GM12878 (cell line): ENCODE data around the gene TDP1. TPM values are rescaled to one million over a fixed set of nuclear protein-coding genes. Genes with fewer than 3 reads are reported as not detected.

Source experiments
- ATAC-seq: fragments of 200-7000 bp; cut with Tn5 transposase; 3 replicates; pipeline ENCODE4 v1.9.1; 2020; ENCODE audit warnings: mild to moderate bottlenecking, moderate library complexity
- BruUV-seq: library from RNA; stranded (reverse); fragments of 400-500 nt; replicated peaks from 2 replicates; lab custom pipeline; 2021; lab: Mats Ljungman, UMichigan
- CTCF ChIA-PET: fragments of 300-600 bp; sonication (Branson Sonifier 250); formaldehyde crosslinking; extraction: SDS; loops from one replicate; lab custom pipeline; 2021; ENCODE audit warnings: inconsistent platforms; lab: Yijun Ruan, JAX
- POLR2A ChIA-PET: fragments of 350-600 bp; formaldehyde crosslinking; extraction: SDS; loops from one replicate; lab custom pipeline; 2021; ENCODE audit warnings: inconsistent platforms; lab: Charles Lee
- RAD21 ChIA-PET: fragments of 300-600 bp; sonication (Branson Sonifier 250); formaldehyde crosslinking; loops from one replicate; lab custom pipeline; 2023; ENCODE audit warnings: antibody characterized with exemption; ENCODE audit not compliant: unreplicated experiment; lab: Charles Lee
- SMC1A ChIA-PET: fragments of 300-600 bp; sonication (Branson Sonifier 250); formaldehyde crosslinking; loops from one replicate; lab custom pipeline; 2023; ENCODE audit not compliant: unreplicated experiment, uncharacterized antibody; lab: Charles Lee
- DNase-seq: peaks from one replicate; pipeline ENCODE4 v3.0.0-alpha.2; 2011; ENCODE audit warnings: low read depth, low spot score
- FAIRE-seq: peaks from 3 replicates; lab custom pipeline; 2011; peaks lifted over from hg19 to GRCh38; lab: Jason Lieb, UNC
- H2AFZ ChIP-seq: 2 replicates; pipeline ENCODE4 v1.6.0; 2011; ENCODE audit warnings: low read depth, low read length, control low read depth; ENCODE audit not compliant: control insufficient read depth
- H3K27ac ChIP-seq: 2 replicates; pipeline ENCODE4 v1.5.1; 2011; ENCODE audit warnings: control low read depth; ENCODE audit not compliant: control insufficient read depth, insufficient read depth
- H3K27me3 ChIP-seq, 2 experiments: replicated peaks in 1 of 2; 2 replicates each; pipeline versions ENCODE4 v1.6.0 to v1.6.1; 2011; ENCODE audit warnings: low read length in 1 of 2; ENCODE audit not compliant: control insufficient read depth in 2 of 2, insufficient read depth in 2 of 2
- H3K36me3 ChIP-seq, 2 experiments: 2 replicates each; pipeline ENCODE4 v1.5.1; 2011; ENCODE audit warnings: low read length in 1 of 2; ENCODE audit not compliant: control insufficient read depth in 2 of 2, insufficient read depth in 2 of 2
- H3K4me1 ChIP-seq: 2 replicates; pipeline ENCODE4 v1.6.1; 2011; ENCODE audit warnings: mild to moderate bottlenecking, low read length, moderate library complexity, mixed read lengths; ENCODE audit not compliant: control insufficient read depth, insufficient read depth
- H3K4me2 ChIP-seq: 2 replicates; pipeline ENCODE4 v1.6.0; 2011; ENCODE audit warnings: control low read depth; ENCODE audit not compliant: control insufficient read depth, insufficient read depth
- H3K4me3 ChIP-seq: fragments of 200-600 bp; sonication (generic); 2 replicates; pipeline ENCODE4 v1.5.1; 2016
- H3K79me2 ChIP-seq: 2 replicates; pipeline ENCODE4 v1.6.0; 2011; ENCODE audit warnings: low read length; ENCODE audit not compliant: control insufficient read depth, insufficient read depth
- H3K9ac ChIP-seq: 2 replicates; pipeline ENCODE4 v1.8.0; 2011; ENCODE audit warnings: low read length, control low read depth, mixed read lengths; ENCODE audit not compliant: control insufficient read depth, insufficient read depth
- H3K9me3 ChIP-seq: replicated peaks from 3 replicates; pipeline ENCODE4 v1.5.1; 2011; ENCODE audit warnings: mild to moderate bottlenecking, low read length; ENCODE audit not compliant: control insufficient read depth, insufficient read depth
- H4K20me1 ChIP-seq: 2 replicates; pipeline ENCODE4 v1.6.0; 2011; ENCODE audit not compliant: control insufficient read depth, insufficient read depth
- ATF7 ChIP-seq: fragments of 450-650 bp; IDR thresholded peaks from 2 replicates; pipeline ENCODE4 v1.6.1; 2016; ENCODE audit warnings: low read depth, mild to moderate bottlenecking
- BRCA1 ChIP-seq: IDR thresholded peaks from 2 replicates; pipeline ENCODE4 v1.6.1; 2011; ENCODE audit warnings: low read depth, low read length, improper control_type of control experiment
- ELK1 ChIP-seq: IDR thresholded peaks from 2 replicates; pipeline ENCODE4 v1.6.1; 2012; ENCODE audit warnings: low read depth, low read length, improper control_type of control experiment
- IKZF2 ChIP-seq, 2 experiments: fragments of 450-650 bp; IDR thresholded peaks; 2 replicates each; pipeline ENCODE4 v1.6.1; 2017; ENCODE audit warnings: mild to moderate bottlenecking in 2 of 2, moderate library complexity in 2 of 2
- LARP7 ChIP-seq: fragments of 450-650 bp; IDR thresholded peaks from 2 replicates; pipeline ENCODE4 v1.6.1; 2017; ENCODE audit warnings: mild to moderate bottlenecking
- MAX ChIP-seq: IDR thresholded peaks from 2 replicates; pipeline ENCODE4 v1.6.1; 2012; ENCODE audit warnings: low read depth, low read length, improper control_type of control experiment
- NRF1 ChIP-seq: conservative IDR thresholded peaks from 2 replicates; pipeline ENCODE4 v1.6.1; 2011; ENCODE audit warnings: mild to moderate bottlenecking, low read depth, low read length, improper control_type of control experiment
- PML ChIP-seq: IDR thresholded peaks from 2 replicates; pipeline ENCODE4 v1.6.1; 2012; ENCODE audit warnings: low read length, inconsistent platforms
- PRDM15 ChIP-seq: fragments of 450-650 bp; formaldehyde crosslinking; IDR thresholded peaks from 2 replicates; pipeline ENCODE4 v1.4.0; 2020; ENCODE audit warnings: mild to moderate bottlenecking, moderate library complexity
- RUNX3 ChIP-seq: IDR thresholded peaks from 2 replicates; pipeline ENCODE4 v1.6.1; 2012; ENCODE audit warnings: low read length, inconsistent platforms
- SMC3 ChIP-seq: IDR thresholded peaks from 2 replicates; pipeline ENCODE4 v1.6.1; 2011; ENCODE audit warnings: low read length, improper control_type of control experiment, borderline replicate concordance
- SP1 ChIP-seq: IDR thresholded peaks from one replicate; pipeline ENCODE4 v1.6.1; 2011; ENCODE audit warnings: low read depth, low read length
- SUPT20H ChIP-seq: IDR thresholded peaks from 2 replicates; pipeline ENCODE4 v1.6.1; 2011; ENCODE audit warnings: low read depth, mild to moderate bottlenecking, low read length, moderate library complexity, borderline replicate concordance; ENCODE audit not compliant: control insufficient read depth
- ZZZ3 ChIP-seq: IDR thresholded peaks from 2 replicates; pipeline ENCODE4 v1.6.1; 2011; ENCODE audit warnings: low read depth; ENCODE audit not compliant: control insufficient read depth, insufficient read length
- WGBS: methylation state at CpG from one replicate; pipeline ENCODE4 v1.1.6; 2016; ENCODE audit warnings: low lambda C conversion rate; ENCODE audit not compliant: insufficient replicate concordance, insufficient coverage; ENCODE audit errors: missing lambda C conversion rate; 5-methylcytosine and 5-hydroxymethylcytosine counted together
- in situ Hi-C: fragments of 300-500 bp; cut with MboI; formaldehyde crosslinking; loops from 9 replicates; pipeline ENCODE4 v1.14.3; 2018; ENCODE audit warnings: mixed read lengths
- intact Hi-C: fragments of 100-400 bp; cut with micrococcal nuclease; formaldehyde crosslinking; loops from one replicate; pipeline ENCODE4 v1.14.2; 2022; ENCODE audit not compliant: unreplicated experiment
- polyA plus RNA-seq, 11 experiments: library from polyadenylated mRNA; depleted of rRNA in 4 of 11; unstranded in 6 of 11; stranded (reverse) in 5 of 11; fragments of >200 nt; fragmentation: Nextera tagmentation in 4 of 11; fragmentation: Illumina TruSeq in 1 of 11; extraction: Ambion mirVana in 4 of 11; extraction: Trizol in 1 of 11; gene quantifications; 1 replicate in 1 of 11; 2 replicates in 10 of 11; pipeline versions ENCODE4 v1.2.1 to v1.2.3, GENCODE V29; 2011 to 2016; ENCODE audit warnings: inconsistent platforms in 2 of 11, missing spikeins in 2 of 11, low read depth in 1 of 11
- total RNA-seq, 4 experiments: library from RNA; depleted of rRNA in 3 of 4; stranded (reverse); fragments of >200 nt in 3 of 4; fragmentation: Illumina TruSeq in 1 of 4; extraction: Trizol in 1 of 4; gene quantifications; 2 replicates each; pipeline versions ENCODE4 v1.2.1 to v1.2.3, GENCODE V29; 2013 to 2021

The TDP1 gene
- total and polyA plus RNA-seq, 10 of the 15 experiments (the other 5 are each of a cell fraction or from before 2014, with no cell fraction given): 40.2 to 60.4 (median 54.1) TPM

GRCh38 chr14:89910691-89911009, 45.1 kb upstream of the TDP1 start:
- 75% methylated on average over 5 of the region's 5 CpGs for WGBS
- Histone ChIP-seq H3K27me3 (no peaks in the 10 kb centered on the region), H4K20me1 (no peaks in the 10 kb centered on the region)
- FAIRE-seq: no peak
- in situ Hi-C loops: loop anchor here (5.0 kb wide), 1 partner anchor 868 kb away; no protein-coding TSS in a partner anchor
- TF ChIP-seq SMC3 (no peak), PML (no peak), RUNX3 (no peak), NRF1 (no peak), MAX (no peak), ZZZ3 (no peak), LARP7 (no peak), PRDM15 (no peak), IKZF2 (IDR thresholded peaks at IDR 0.05) (no peak), BRCA1 (no peak), ELK1 (no peak), SP1 (no peak), ATF7 (no peak), SUPT20H (no peak)
- TF ChIP-seq, all 136 proteins: peak for 0
- Histone ChIP-seq H3K79me2 (no peaks in the 10 kb centered on the region), H3K36me3 (no peaks in the 10 kb centered on the region), H3K4me1 (no peaks in the 10 kb centered on the region), H3K27ac (no peak overlapping the region), H3K9ac (no peak overlapping the region), H2AFZ (no peak overlapping the region), H3K4me2 (no peak overlapping the region), H3K4me3 (no peak overlapping the region), H3K9me3 (no peaks in the 10 kb centered on the region)
- DNase-seq (no peak), ATAC-seq (no peak)
- intact Hi-C loops: no loop called here
- RAD21 ChIA-PET: interaction anchor here (0.8 kb wide), 1 partner anchor 141 kb away, joined by 3 read pairs; no protein-coding TSS in a partner anchor
- SMC1A ChIA-PET: interaction anchor here (0.8 to 1.0 kb wide), 2 partner anchors 324 to 734 kb away, joined by 3 read pairs; no protein-coding TSS in a partner anchor
- CTCF ChIA-PET: interaction anchor here (0.9 to 1.0 kb wide), 2 partner anchors 11 to 90 kb away, joined by 3 read pairs; no protein-coding TSS in a partner anchor
- POLR2A ChIA-PET: no interaction called here
- no TSS peak for BruUV-seq
